Camera-type eye (tissue), 1 donor: ENCODE measurements around the gene MOK. TPM values are rescaled to one million over a fixed set of nuclear protein-coding genes. Genes with fewer than 3 reads are reported as not detected.

Source experiments
- total RNA-seq: library from RNA; depleted of rRNA; stranded (reverse); fragments of >200 nt; gene quantifications from one replicate; pipeline ENCODE4 v1.2.3, GENCODE V29; 2014

The MOK gene
- 70.4 TPM for total RNA-seq

GRCh38 chr14:102304611-102305506 lies at the start of gene MOK:
MOK (minus strand) TSS chr14:102305164; CDS start chr14:102304968, 196 bp downstream.

GRCh38 chr14:102319351-102320032 lies 14.5 kb upstream of the MOK start, which contains the start of gene ZNF839:
ZNF839 (plus strand) TSS chr14:102319746; CDS start chr14:102319766, 20 bp downstream.

Other genes with a start within 250 kb of the MOK start
- gene HSP90AA1, start 218.1 kb downstream of the MOK start, total RNA-seq, result 1,156 TPM
- 55.5 TPM for gene WDR20, start 165.3 kb downstream of the MOK start, total RNA-seq
- gene ZNF839, start 14.6 kb upstream of the MOK start, total RNA-seq, result 13.2 TPM
- gene CINP, start 57.7 kb upstream of the MOK start, total RNA-seq, result 33.4 TPM
- gene TECPR2, start 57.8 kb upstream of the MOK start, total RNA-seq, result 32.9 TPM
- gene ANKRD9, start 204.6 kb upstream of the MOK start, total RNA-seq, result 8.1 TPM